Measurements from ENCODE around the gene SMAD9. TPM values are rescaled to one million over a fixed set of nuclear protein-coding genes. Genes with fewer than 3 reads are reported as not detected.

SMAD9 gene
- total and polyA plus RNA-seq, 4 donors = 2.5 to 35.0 (median 6.2) TPM

DNA sequence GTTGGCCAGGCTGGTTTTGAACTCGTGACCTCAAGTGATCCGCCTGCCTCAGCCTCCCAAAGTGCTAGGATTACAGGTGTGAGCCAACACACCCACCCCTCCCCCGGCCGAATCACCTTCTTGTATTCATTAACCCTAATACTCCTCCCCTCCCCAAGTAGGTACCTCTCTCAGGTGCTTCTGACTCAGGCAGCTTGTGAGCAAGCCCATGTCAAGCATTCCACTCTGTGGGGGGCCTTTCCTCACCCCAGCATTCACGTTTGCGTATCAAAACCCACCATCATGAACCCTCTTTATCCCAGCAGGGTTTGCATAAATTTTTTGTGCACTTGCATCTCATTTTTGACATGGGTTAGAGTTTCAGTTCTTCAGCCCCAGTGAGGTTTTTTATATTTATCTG lies 124.6 kb downstream of the SMAD9 start:
- no peak overlapping the region for H3K4me3 ChIP-seq
- H3K27me3 ChIP-seq (ENCODE audit: control insufficient read depth in 3 of 3, insufficient read depth in 3 of 3, low read length in 2 of 3) = no peaks in the 10 kb centered on the region
- H3K9me3 ChIP-seq (ENCODE audit: control insufficient read depth in 4 of 4, insufficient read depth in 3 of 4, low read length in 3 of 4) = no peaks in the 10 kb centered on the region
- no peak overlapping the region for H3K27ac ChIP-seq (ENCODE audit: low read depth in 1 of 2, low read length in 1 of 2)
- peaks cover 0 to 15% (median 0%) of the 10 kb centered on the region in 5 donors for H3K4me1 ChIP-seq (ENCODE audit: control insufficient read depth in 5 of 5, insufficient read depth in 5 of 5, low read length in 5 of 5)
- H3K36me3 ChIP-seq (ENCODE audit: control insufficient read depth in 4 of 4, insufficient read depth in 4 of 4, low read length in 4 of 4) = no peaks in the 10 kb centered on the region
- TF ChIP-seq, protein P1, sequence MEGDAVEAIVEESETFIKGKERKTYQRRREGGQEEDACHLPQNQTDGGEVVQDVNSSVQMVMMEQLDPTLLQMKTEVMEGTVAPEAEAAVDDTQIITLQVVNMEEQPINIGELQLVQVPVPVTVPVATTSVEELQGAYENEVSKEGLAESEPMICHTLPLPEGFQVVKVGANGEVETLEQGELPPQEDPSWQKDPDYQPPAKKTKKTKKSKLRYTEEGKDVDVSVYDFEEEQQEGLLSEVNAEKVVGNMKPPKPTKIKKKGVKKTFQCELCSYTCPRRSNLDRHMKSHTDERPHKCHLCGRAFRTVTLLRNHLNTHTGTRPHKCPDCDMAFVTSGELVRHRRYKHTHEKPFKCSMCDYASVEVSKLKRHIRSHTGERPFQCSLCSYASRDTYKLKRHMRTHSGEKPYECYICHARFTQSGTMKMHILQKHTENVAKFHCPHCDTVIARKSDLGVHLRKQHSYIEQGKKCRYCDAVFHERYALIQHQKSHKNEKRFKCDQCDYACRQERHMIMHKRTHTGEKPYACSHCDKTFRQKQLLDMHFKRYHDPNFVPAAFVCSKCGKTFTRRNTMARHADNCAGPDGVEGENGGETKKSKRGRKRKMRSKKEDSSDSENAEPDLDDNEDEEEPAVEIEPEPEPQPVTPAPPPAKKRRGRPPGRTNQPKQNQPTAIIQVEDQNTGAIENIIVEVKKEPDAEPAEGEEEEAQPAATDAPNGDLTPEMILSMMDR (IDR thresholded peaks at IDR 0.05; ENCODE audit: control extremely low read depth, extremely low read depth) = no peak
- 82 to 86% methylated on average over 6 of the region's 6 CpGs for WGBS, 2 donors
- no peak for DNase-seq
- no peak for ATAC-seq (ENCODE audit: insufficient read depth, low FRiP score)
- H3K9ac ChIP-seq (ENCODE audit: insufficient read depth in 1 of 2, low read length in 2 of 2) = no peak overlapping the region

Other genes starting within 250 kb of the SMAD9 start
- 1 to 10 TPM in 1 of 2 donors, under 1 TPM in 1; 0.37 to 2.5 TPM for gene SERTM1, start 246.2 kb downstream of the SMAD9 start, total RNA-seq
- gene SERTM1, start 246.2 kb downstream of the SMAD9 start, polyA plus RNA-seq = under 1 TPM; 0.37 to 0.94 TPM
- 1 to 10 TPM; 5.4 to 9.5 TPM for gene RFXAP, start 101.0 kb downstream of the SMAD9 start, total RNA-seq
- gene RFXAP, start 101.0 kb downstream of the SMAD9 start, polyA plus RNA-seq = 1 to 10 TPM; 3.0 to 4.4 TPM
- 10 to 100 TPM; 26.6 to 34.8 TPM for gene ALG5, start 79.1 kb upstream of the SMAD9 start, total RNA-seq
- gene ALG5, start 79.1 kb upstream of the SMAD9 start, polyA plus RNA-seq = 10 to 100 TPM; 54.1 to 54.2 TPM
- 10 to 100 TPM; 28.3 to 39.4 TPM for gene EXOSC8, start 80.5 kb upstream of the SMAD9 start, total RNA-seq
- 10 to 100 TPM; 24.1 to 65.9 TPM for gene EXOSC8, start 80.5 kb upstream of the SMAD9 start, polyA plus RNA-seq
- gene SUPT20H, start 139.4 kb upstream of the SMAD9 start, total RNA-seq = 100 to 1,000 TPM in 1 of 2 donors, 10 to 100 TPM in 1; 51.4 to 134 TPM
- 10 to 100 TPM; 24.2 to 28.3 TPM for gene SUPT20H, start 139.4 kb upstream of the SMAD9 start, polyA plus RNA-seq
- gene CSNK1A1L, start 185.4 kb upstream of the SMAD9 start, total RNA-seq = not detected
- gene CSNK1A1L, start 185.4 kb upstream of the SMAD9 start, polyA plus RNA-seq = not detected

Measured in lung (tissue), 12 donors.